NT2/D1 (cell line): ENCODE data around the gene CTNNA3.

Experiments
- YY1 ChIP-seq: IDR thresholded peaks from 2 replicates; pipeline ENCODE4 v1.6.1; 2011; ENCODE audit not compliant: insufficient read length, insufficient read depth
- ZNF274 ChIP-seq: IDR thresholded peaks from 2 replicates; pipeline ENCODE4 v1.6.1; 2011; ENCODE audit warnings: mild to moderate bottlenecking, low read depth, low read length

DNA sequence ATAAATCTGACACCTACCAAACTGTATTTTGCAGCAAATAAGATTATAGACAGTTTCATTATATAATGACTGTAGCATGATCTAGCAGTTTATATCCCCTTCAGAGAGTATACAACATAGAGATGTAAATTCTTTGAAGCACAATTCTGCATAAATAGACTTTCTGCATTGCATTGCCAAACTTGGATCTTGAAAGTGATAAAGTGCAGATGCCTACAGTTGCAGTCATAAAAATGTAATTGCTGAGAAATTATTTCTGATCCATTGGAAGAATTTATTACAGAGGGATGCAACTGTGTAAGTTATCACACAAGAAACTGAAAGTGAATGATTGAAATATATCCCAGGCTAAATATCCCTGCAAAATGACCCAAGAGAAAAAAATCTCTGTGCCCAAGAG is 65.1 kb downstream of the CTNNA3 start:
- no peak for TF ChIP-seq ZNF274
- TF ChIP-seq YY1: no peak
